SK-N-MC (cell line): ENCODE data around the gene EOMES.

Source experiments
- DNase-seq: peaks from one replicate; pipeline ENCODE4 v3.0.0-alpha.2; 2011; ENCODE audit warnings: low read depth, low spot score
- H3K27ac ChIP-seq: fragments of 200-600 bp; sonication (generic); 2 replicates; pipeline ENCODE4 v1.5.1; 2016; ENCODE audit warnings: mixed run types
- H3K36me3 ChIP-seq: fragments of 200-600 bp; sonication (generic); 2 replicates; pipeline ENCODE4 v1.6.1; 2017; ENCODE audit warnings: antibody characterized with exemption, low read length, mixed read lengths; ENCODE audit not compliant: insufficient read depth
- H3K4me3 ChIP-seq: fragments of 200-600 bp; sonication (generic); 2 replicates; pipeline ENCODE4 v1.5.1; 2016
- H3K9ac ChIP-seq: fragments of 200-600 bp; sonication (generic); 2 replicates; pipeline ENCODE4 v1.8.0; 2017; ENCODE audit warnings: mixed run types, mixed read lengths; ENCODE audit not compliant: insufficient read length
- H3K9me3 ChIP-seq: fragments of 200-600 bp; sonication (generic); 2 replicates; pipeline ENCODE4 v1.6.1; 2017; ENCODE audit warnings: low read depth, mild to moderate bottlenecking, antibody characterized with exemption, low read length, moderate library complexity, mixed read lengths
- EZH2 ChIP-seq: fragments of 200-600 bp; sonication (generic); IDR thresholded peaks from one replicate; pipeline ENCODE4 v1.6.1; 2017; ENCODE audit warnings: antibody characterized with exemption
- FOXP2 ChIP-seq: optimal IDR thresholded peaks from 2 replicates; pipeline ENCODE3; 2011; ENCODE audit warnings: mild to moderate bottlenecking, moderate library complexity; ENCODE audit not compliant: insufficient read depth; ENCODE audit errors: extremely low read length, control extremely low read depth
- POLR2AphosphoS5 ChIP-seq: IDR thresholded peaks from 2 replicates; pipeline ENCODE4 v1.6.1; 2012; ENCODE audit warnings: mild to moderate bottlenecking, low read depth, low read length, borderline replicate concordance

The EOMES gene

DNA sequence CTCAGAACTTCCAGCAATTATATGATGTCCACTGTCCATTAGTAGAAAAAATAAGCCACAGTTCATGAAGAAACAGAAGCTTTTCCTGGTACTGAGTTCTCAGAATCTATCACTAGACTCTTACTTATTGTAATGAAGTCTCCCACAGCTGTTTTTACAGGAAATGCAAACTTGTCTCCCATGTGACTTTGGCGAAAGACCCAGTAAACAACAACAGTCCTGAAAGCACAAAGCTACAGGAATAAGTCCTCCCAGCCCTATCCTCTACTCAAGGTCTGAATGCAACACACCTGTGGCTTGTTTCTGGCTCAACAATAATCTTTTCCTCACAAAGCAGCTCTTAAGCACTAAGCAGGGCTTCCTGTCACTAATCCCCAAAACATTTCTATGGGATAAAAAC, 55.9 kb downstream of the EOMES start:
- H3K27ac ChIP-seq: no peak overlapping the region
- no peaks in the 10 kb centered on the region for H3K9me3 ChIP-seq
- no peak for DNase-seq
- H3K4me3 ChIP-seq: no peak overlapping the region
- H3K9ac ChIP-seq: no peak overlapping the region
- H3K36me3 ChIP-seq: no peaks in the 10 kb centered on the region
- TF ChIP-seq POLR2AphosphoS5 (no peak), FOXP2 (no peak), EZH2 (no peak)
